WTC11 (cell line): ENCODE results near the gene TANC1. TPM values are rescaled to one million over a fixed set of nuclear protein-coding genes. Genes with fewer than 3 reads are reported as not detected.
A peak's percentile ranks its signal among the peaks of the same experiment; 100 is the strongest.

ENCODE experiments used
- ATAC-seq: fragments of 200-7000 bp; cut with Tn5 transposase; 2 replicates; pipeline ENCODE4 v1.10.0; 2021; ENCODE audit warnings: mild to moderate bottlenecking, moderate library complexity
- CTCF ChIA-PET: fragments of 300-600 bp; sonication (Branson Sonifier 250); formaldehyde crosslinking; loops from one replicate; lab custom pipeline; 2021; ENCODE audit warnings: antibody characterized with exemption; lab: Charles Lee
- POLR2A ChIA-PET: fragments of 350-600 bp; sonication (Branson Sonifier 250); formaldehyde crosslinking; loops from one replicate; lab custom pipeline; 2021; ENCODE audit warnings: antibody characterized with exemption; lab: Charles Lee
- DNase-seq: peaks from one replicate; pipeline ENCODE4 v3.0.0; 2021; ENCODE audit warnings: low spot score
- H3K27ac Mint-ChIP-seq: 2 replicates; pipeline ENCODE4 v1.8.0; 2021; ENCODE audit warnings: mixed read lengths
- H3K27me3 Mint-ChIP-seq: 2 replicates; pipeline ENCODE4 v1.8.0; 2021; ENCODE audit warnings: low read depth, mild to moderate bottlenecking, moderate library complexity, mixed read lengths
- H3K36me3 Mint-ChIP-seq: 2 replicates; pipeline ENCODE4 v1.8.0; 2021; ENCODE audit warnings: mixed read lengths
- H3K4me1 Mint-ChIP-seq: 2 replicates; pipeline ENCODE4 v1.8.0; 2022; ENCODE audit warnings: mixed read lengths
- H3K4me3 Mint-ChIP-seq: 2 replicates; pipeline ENCODE4 v1.8.0; 2021; ENCODE audit warnings: mild to moderate bottlenecking, moderate library complexity, mixed read lengths
- H3K9me3 Mint-ChIP-seq: 2 replicates; pipeline ENCODE4 v1.8.0; 2021; ENCODE audit warnings: mixed read lengths
- ATF1 ChIP-seq: sonication (generic); formaldehyde crosslinking; IDR thresholded peaks from 2 replicates; pipeline ENCODE4 v1.8.1; 2023; ENCODE audit warnings: mild to moderate bottlenecking, moderate library complexity, missing genetic modification reagents
- ATF6 ChIP-seq: sonication (generic); formaldehyde crosslinking; IDR thresholded peaks from 2 replicates; pipeline ENCODE4 v1.8.1; 2023; ENCODE audit warnings: mild to moderate bottlenecking, missing genetic modification reagents
- CDX4 ChIP-seq: fragments of 250-450 bp; sonication (Bioruptor Pico); IDR thresholded peaks from 2 replicates; pipeline ENCODE4 v1.9.0; 2021; ENCODE audit warnings: moderate library complexity, mild to moderate bottlenecking, inconsistent platforms, borderline replicate concordance
- ETV6 ChIP-seq: sonication (generic); formaldehyde crosslinking; IDR thresholded peaks from 2 replicates; pipeline ENCODE4 v1.8.1; 2022; ENCODE audit warnings: mild to moderate bottlenecking, missing genetic modification reagents
- FOXJ3 ChIP-seq: sonication (generic); formaldehyde crosslinking; IDR thresholded peaks from 2 replicates; pipeline ENCODE4 v1.9.0; 2021; ENCODE audit warnings: missing genetic modification reagents, mild to moderate bottlenecking, borderline replicate concordance
- FOXP4 ChIP-seq: sonication (generic); formaldehyde crosslinking; IDR thresholded peaks from 2 replicates; pipeline ENCODE4 v1.8.0; 2022; ENCODE audit warnings: mild to moderate bottlenecking, missing genetic modification reagents
- GRHL2 ChIP-seq: fragments of 250-450 bp; sonication (Bioruptor Pico); IDR thresholded peaks from 2 replicates; pipeline ENCODE4 v1.8.0; 2022; ENCODE audit warnings: mild to moderate bottlenecking, moderate library complexity; ENCODE audit not compliant: insufficient replicate concordance, severe bottlenecking
- MLX ChIP-seq: sonication (generic); formaldehyde crosslinking; IDR thresholded peaks from 2 replicates; pipeline ENCODE4 v1.8.1; 2023; ENCODE audit warnings: mild to moderate bottlenecking, missing genetic modification reagents, moderate library complexity
- MYBL2 ChIP-seq: sonication (generic); formaldehyde crosslinking; IDR thresholded peaks from 2 replicates; pipeline ENCODE4 v1.8.1; 2023; ENCODE audit warnings: mild to moderate bottlenecking, moderate library complexity, missing genetic modification reagents
- NFYB ChIP-seq: sonication (generic); formaldehyde crosslinking; conservative IDR thresholded peaks from 2 replicates; pipeline ENCODE4 v1.8.0; 2022; ENCODE audit warnings: low read depth, missing genetic modification reagents
- PREB ChIP-seq: sonication (generic); formaldehyde crosslinking; IDR thresholded peaks from 2 replicates; pipeline ENCODE4 v1.8.1; 2022; ENCODE audit warnings: mild to moderate bottlenecking, missing genetic modification reagents, moderate library complexity, borderline replicate concordance
- RORB ChIP-seq: fragments of 250-450 bp; sonication (Bioruptor Pico); IDR thresholded peaks from 2 replicates; pipeline ENCODE4 v1.9.0; 2021; ENCODE audit warnings: mild to moderate bottlenecking
- SMAD3 ChIP-seq: sonication (generic); formaldehyde crosslinking; IDR thresholded peaks from 2 replicates; pipeline ENCODE4 v1.8.0; 2022; ENCODE audit warnings: missing genetic modification reagents, mild to moderate bottlenecking, borderline replicate concordance
- SOX15 ChIP-seq: fragments of 250-450 bp; sonication (Bioruptor Pico); IDR thresholded peaks from 2 replicates; pipeline ENCODE4 v1.9.0; 2021; ENCODE audit warnings: mild to moderate bottlenecking
- ZBTB21 ChIP-seq: sonication (generic); formaldehyde crosslinking; IDR thresholded peaks from 2 replicates; pipeline ENCODE4 v1.8.1; 2023; ENCODE audit warnings: mild to moderate bottlenecking, missing genetic modification reagents, borderline replicate concordance
- ZNF232 ChIP-seq: sonication (generic); formaldehyde crosslinking; IDR thresholded peaks from 2 replicates; pipeline ENCODE4 v1.8.0; 2022; ENCODE audit warnings: mild to moderate bottlenecking, missing genetic modification reagents
- ZNF396 ChIP-seq: fragments of 250-450 bp; sonication (Bioruptor Pico); IDR thresholded peaks from 2 replicates; pipeline ENCODE4 v1.8.0; 2021; ENCODE audit warnings: mild to moderate bottlenecking, moderate library complexity, borderline replicate concordance
- ZNF423 ChIP-seq: fragments of 250-450 bp; sonication (Bioruptor Pico); IDR thresholded peaks from 2 replicates; pipeline ENCODE4 v2.1.2; 2022; ENCODE audit warnings: mild to moderate bottlenecking, moderate library complexity
- total RNA-seq: library from RNA; stranded (reverse); gene quantifications from 3 replicates; pipeline ENCODE4 v1.2.3, GENCODE V29; 2021
- TF ChIP-seq, protein P1 (sequence below): fragments of 250-450 bp; sonication (Bioruptor Pico); IDR thresholded peaks from 2 replicates; pipeline ENCODE4 v1.8.0; 2021; ENCODE audit warnings: mild to moderate bottlenecking
- TF ChIP-seq, protein P2 (sequence below): sonication (generic); formaldehyde crosslinking; IDR thresholded peaks from 2 replicates; pipeline ENCODE4 v1.8.0; 2023; ENCODE audit warnings: missing genetic modification reagents
- TF ChIP-seq, protein P3 (sequence below): sonication (generic); formaldehyde crosslinking; IDR thresholded peaks from 2 replicates; pipeline ENCODE4 v1.8.1; 2023; ENCODE audit warnings: mild to moderate bottlenecking, missing genetic modification reagents, borderline replicate concordance

Gene TANC1
- total RNA-seq, 1 experiment from 2014 or later: 11.6 TPM

DNA sequence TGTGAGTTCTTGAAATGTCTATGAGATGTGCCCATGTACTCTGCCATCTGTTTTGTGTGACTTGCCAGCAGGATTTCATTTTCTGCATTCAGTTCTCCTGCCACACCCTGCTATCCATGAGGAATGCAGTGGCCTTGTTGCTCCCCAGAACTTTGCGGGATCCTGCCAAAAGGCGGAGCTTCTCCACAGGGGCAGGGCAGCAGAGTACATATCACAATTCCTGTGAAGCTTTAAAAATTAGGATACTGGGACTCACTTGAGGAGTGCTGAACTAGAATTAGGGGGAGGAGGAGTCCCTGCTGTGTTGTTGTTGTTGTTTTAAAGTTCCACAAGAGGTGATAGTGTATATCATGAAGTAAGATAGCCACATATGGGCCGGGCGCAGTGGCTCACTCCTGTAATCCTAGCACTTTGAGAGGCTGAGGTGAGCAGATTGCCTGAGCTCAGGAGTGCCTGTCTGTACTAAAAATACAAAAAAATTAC lies 76.4 kb downstream of the TANC1 start:
- ATAC-seq (peak; percentile 67), DNase-seq (no peak)
- TF ChIP-seq SOX15 (CRISPR knock-in tag): no peak
- no peak for TF ChIP-seq FOXJ3 (CRISPR knock-in tag)
- TF ChIP-seq ZBTB21: no peak
- no peak for TF ChIP-seq MLX
- TF ChIP-seq FOXP4: no peak
- no peak for TF ChIP-seq ETV6 (CRISPR knock-in tag)
- Mint-ChIP-seq H3K27ac (no peak overlapping the region; the same call in 1 of the 2 replicates), H3K27me3 (peaks cover 5% of the 10 kb centered on the region; the same call in 1 of the 2 replicates), H3K4me1 (peaks cover 30% of the 10 kb centered on the region), H3K4me3 (no peak overlapping the region), H3K9me3 (peaks cover 33% of the 10 kb centered on the region), H3K36me3 (peaks cover 33% of the 10 kb centered on the region)
- CTCF ChIA-PET: interaction anchor here (1.6 kb wide), 1 partner anchor 9 kb away, joined by 10 read pairs; no protein-coding TSS in a partner anchor
- POLR2A ChIA-PET: no interaction called here

DNA sequence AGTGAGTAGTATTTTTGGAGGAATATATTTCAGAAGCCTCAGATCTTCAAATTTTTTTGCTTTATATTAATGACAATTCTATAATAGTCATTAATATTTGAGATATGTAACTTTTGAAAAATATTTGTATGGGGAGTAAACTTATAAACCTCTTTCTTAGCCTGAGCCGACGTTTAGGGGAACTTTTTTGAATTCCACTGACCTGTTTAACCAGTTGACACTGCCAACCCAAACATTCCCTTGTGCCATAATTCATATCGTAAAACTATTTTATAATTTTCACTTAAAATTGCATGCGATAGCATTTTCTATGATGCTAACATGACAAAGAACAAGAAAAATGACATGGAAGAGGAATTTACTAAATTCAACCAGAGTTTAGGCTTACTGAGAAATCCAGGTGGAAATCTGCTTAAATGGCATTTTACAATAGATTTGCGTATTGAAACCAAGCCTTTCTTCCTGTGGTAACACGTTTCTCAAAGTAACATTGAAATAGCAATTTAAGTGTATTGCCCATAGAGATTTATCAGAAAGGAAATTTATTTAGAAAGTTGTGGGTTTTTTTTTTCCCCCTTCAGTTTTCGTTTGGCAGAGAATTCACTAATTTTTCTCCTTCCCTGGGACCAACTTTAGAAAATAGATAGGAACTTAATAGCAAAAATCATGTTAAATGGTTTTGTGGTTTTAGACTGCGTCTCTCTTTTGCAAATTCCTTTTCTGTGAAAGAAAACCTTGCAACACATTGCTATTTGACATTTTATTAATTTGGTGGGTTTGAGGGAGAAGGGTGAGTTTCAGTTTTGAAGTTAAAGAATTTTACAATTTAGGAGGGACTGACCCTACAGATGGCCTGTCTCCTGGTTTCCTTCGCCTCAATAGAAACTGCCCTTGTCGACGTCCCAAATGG lies 77.4 kb downstream of the TANC1 start:
- DNase-seq (no peak), ATAC-seq (no peak)
- POLR2A ChIA-PET: no interaction called here
- Mint-ChIP-seq H3K27me3 (peaks cover 5% of the 10 kb centered on the region; the same call in 1 of the 2 replicates), H3K4me3 (no peak overlapping the region), H3K9me3 (peaks cover 24% of the 10 kb centered on the region), H3K27ac (no peak overlapping the region; the same call in 1 of the 2 replicates), H3K36me3 (peaks cover 24% of the 10 kb centered on the region), H3K4me1 (peaks cover 30% of the 10 kb centered on the region)
- TF ChIP-seq ZNF232 (CRISPR knock-in tag) (no peak), GRHL2 (CRISPR knock-in tag) (no peak), CDX4 (CRISPR knock-in tag) (no peak), MYBL2 (CRISPR knock-in tag) (no peak), ATF6 (CRISPR knock-in tag) (no peak), SMAD3 (CRISPR knock-in tag) (no peak), PREB (CRISPR knock-in tag) (no peak), ZNF396 (CRISPR knock-in tag) (no peak), ZNF423 (CRISPR knock-in tag) (no peak), RORB (CRISPR knock-in tag) (no peak), ATF1 (CRISPR knock-in tag) (no peak), NFYB (no peak)
- TF ChIP-seq, protein P1, sequence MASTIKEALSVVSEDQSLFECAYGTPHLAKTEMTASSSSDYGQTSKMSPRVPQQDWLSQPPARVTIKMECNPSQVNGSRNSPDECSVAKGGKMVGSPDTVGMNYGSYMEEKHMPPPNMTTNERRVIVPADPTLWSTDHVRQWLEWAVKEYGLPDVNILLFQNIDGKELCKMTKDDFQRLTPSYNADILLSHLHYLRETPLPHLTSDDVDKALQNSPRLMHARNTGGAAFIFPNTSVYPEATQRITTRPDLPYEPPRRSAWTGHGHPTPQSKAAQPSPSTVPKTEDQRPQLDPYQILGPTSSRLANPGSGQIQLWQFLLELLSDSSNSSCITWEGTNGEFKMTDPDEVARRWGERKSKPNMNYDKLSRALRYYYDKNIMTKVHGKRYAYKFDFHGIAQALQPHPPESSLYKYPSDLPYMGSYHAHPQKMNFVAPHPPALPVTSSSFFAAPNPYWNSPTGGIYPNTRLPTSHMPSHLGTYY (CRISPR knock-in tag): no peak
- TF ChIP-seq, protein P2, sequence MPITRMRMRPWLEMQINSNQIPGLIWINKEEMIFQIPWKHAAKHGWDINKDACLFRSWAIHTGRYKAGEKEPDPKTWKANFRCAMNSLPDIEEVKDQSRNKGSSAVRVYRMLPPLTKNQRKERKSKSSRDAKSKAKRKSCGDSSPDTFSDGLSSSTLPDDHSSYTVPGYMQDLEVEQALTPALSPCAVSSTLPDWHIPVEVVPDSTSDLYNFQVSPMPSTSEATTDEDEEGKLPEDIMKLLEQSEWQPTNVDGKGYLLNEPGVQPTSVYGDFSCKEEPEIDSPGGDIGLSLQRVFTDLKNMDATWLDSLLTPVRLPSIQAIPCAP: no peak
- TF ChIP-seq, protein P3, sequence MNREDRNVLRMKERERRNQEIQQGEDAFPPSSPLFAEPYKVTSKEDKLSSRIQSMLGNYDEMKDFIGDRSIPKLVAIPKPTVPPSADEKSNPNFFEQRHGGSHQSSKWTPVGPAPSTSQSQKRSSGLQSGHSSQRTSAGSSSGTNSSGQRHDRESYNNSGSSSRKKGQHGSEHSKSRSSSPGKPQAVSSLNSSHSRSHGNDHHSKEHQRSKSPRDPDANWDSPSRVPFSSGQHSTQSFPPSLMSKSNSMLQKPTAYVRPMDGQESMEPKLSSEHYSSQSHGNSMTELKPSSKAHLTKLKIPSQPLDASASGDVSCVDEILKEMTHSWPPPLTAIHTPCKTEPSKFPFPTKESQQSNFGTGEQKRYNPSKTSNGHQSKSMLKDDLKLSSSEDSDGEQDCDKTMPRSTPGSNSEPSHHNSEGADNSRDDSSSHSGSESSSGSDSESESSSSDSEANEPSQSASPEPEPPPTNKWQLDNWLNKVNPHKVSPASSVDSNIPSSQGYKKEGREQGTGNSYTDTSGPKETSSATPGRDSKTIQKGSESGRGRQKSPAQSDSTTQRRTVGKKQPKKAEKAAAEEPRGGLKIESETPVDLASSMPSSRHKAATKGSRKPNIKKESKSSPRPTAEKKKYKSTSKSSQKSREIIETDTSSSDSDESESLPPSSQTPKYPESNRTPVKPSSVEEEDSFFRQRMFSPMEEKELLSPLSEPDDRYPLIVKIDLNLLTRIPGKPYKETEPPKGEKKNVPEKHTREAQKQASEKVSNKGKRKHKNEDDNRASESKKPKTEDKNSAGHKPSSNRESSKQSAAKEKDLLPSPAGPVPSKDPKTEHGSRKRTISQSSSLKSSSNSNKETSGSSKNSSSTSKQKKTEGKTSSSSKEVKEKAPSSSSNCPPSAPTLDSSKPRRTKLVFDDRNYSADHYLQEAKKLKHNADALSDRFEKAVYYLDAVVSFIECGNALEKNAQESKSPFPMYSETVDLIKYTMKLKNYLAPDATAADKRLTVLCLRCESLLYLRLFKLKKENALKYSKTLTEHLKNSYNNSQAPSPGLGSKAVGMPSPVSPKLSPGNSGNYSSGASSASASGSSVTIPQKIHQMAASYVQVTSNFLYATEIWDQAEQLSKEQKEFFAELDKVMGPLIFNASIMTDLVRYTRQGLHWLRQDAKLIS (CRISPR knock-in tag): no peak
- CTCF ChIA-PET: interaction anchor here (0.7 to 1.7 kb wide), 2 partner anchors 10 to 73 kb away, joined by 3 to 10 read pairs (median 7); no protein-coding TSS in a partner anchor
